Measurements from ENCODE around the gene HSBP1. TPM values are rescaled to one million over a fixed set of nuclear protein-coding genes. Genes with fewer than 3 reads are reported as not detected.
A peak's percentile ranks its signal among the peaks of the same experiment; 100 is the strongest.

HSBP1 gene
- total RNA-seq, 1 experiment from 2014 or later: 167 TPM

DNA sequence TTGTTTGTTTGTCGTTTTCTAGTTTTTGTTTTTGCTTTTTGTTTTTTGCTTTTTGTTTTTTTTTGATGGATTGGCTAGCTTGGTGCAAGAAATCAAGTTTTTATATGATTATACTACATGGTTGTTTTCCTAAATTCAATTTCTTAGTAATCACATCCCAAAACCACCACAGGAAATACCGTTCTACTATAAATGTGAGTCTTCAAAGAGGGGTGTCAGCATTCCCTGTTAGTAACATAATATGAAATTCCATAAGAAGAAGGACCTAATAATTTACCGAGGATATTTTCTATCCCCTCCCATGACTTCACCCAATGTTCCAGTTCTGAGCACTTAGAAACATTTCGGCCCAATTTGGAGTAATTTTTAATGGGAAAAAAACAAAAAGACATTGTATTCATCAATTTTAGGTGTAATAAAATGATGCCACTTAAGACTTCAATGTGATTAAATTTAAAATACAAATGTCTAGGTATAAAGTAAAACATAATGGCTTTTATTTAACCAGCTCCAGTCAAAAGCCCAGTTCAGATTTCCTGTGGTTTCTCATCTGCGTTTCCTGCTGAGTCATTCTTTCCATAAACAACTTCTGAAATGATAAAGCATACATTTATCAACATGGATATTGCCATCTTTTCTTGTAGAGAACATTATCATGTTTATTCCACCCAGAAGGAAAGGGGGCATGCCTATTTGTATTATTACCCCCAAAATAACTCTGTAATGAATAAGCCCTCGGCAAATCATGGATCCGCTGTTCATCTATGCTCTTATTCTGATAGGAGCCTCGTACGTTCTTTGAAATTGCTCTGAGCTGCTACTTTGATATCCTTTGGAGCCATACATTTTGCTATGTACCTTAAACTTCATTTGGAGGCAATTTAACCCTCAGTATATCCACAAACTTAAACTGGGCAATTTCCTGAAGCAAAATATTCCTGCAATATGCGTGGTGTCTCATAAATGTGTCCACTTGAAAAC lies 28.1 kb downstream of the HSBP1 start:
- peak; percentile 63 for DNase-seq

DNA sequence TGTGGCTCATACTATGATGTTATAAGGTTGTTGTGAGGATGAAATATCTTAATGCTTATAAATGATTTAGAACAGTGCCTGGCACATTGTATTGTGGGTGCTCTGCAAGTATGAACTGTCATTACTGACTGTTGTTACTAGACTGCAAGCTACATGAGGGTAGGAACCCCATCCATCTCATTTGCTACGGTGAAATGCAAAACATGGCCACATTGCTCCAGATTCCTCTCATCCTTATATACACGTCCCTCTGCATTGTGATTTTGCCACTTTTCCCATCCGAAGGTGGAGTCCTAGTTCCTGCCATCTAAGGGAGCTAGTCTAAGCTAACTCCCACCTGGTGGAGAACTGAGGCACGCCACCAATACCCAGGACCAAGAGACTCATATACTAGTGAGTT lies 29.8 kb downstream of the HSBP1 start:
- Histone ChIP-seq H3F3A (ENCODE audit: low read length, unreplicated experiment) (no peaks in the 10 kb centered on the region), H3K27me3 (ENCODE audit: low read length) (peaks cover 46% of the 10 kb centered on the region), H3K9me2 (replicated peaks; ENCODE audit: low read length) (no peaks in the 10 kb centered on the region), H4K20me1 (ENCODE audit: low read length) (no peaks in the 10 kb centered on the region), H3K36me3 (ENCODE audit: low read depth, low read length) (no peaks in the 10 kb centered on the region), H3K79me2 (ENCODE audit: low read length) (no peaks in the 10 kb centered on the region), H3K4me3 (ENCODE audit: low read length) (no peak overlapping the region), H3K4me2 (ENCODE audit: low read length) (no peak overlapping the region), H3K27ac (ENCODE audit: low read length) (no peak overlapping the region), H3K9ac (ENCODE audit: low read length) (no peak overlapping the region), H3K4me1 (ENCODE audit: insufficient read depth, low read length) (peaks cover 8% of the 10 kb centered on the region; the same call in 1 of the 2 replicates), H2AFZ (ENCODE audit: low read length) (no peak overlapping the region), H3K9me3 (ENCODE audit: low read length) (no peaks in the 10 kb centered on the region)
- intact Hi-C loops (cut with micrococcal nuclease): no loop called here
- no TSS peak for BruUV-seq (replicated peaks)
- TF ChIP-seq, protein P1, sequence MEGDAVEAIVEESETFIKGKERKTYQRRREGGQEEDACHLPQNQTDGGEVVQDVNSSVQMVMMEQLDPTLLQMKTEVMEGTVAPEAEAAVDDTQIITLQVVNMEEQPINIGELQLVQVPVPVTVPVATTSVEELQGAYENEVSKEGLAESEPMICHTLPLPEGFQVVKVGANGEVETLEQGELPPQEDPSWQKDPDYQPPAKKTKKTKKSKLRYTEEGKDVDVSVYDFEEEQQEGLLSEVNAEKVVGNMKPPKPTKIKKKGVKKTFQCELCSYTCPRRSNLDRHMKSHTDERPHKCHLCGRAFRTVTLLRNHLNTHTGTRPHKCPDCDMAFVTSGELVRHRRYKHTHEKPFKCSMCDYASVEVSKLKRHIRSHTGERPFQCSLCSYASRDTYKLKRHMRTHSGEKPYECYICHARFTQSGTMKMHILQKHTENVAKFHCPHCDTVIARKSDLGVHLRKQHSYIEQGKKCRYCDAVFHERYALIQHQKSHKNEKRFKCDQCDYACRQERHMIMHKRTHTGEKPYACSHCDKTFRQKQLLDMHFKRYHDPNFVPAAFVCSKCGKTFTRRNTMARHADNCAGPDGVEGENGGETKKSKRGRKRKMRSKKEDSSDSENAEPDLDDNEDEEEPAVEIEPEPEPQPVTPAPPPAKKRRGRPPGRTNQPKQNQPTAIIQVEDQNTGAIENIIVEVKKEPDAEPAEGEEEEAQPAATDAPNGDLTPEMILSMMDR (conservative IDR thresholded peaks at IDR 0.05; ENCODE audit: low read depth, low read length): no peak
- no peak for TF ChIP-seq EZH2 (IDR thresholded peaks at IDR 0.05; ENCODE audit: low read length, unreplicated experiment)
- no peak for TF ChIP-seq EZH2phosphoT487 (IDR thresholded peaks at IDR 0.05; ENCODE audit: borderline replicate concordance, low read length)
- ChIA-PET CTCF (no interaction called here), POLR2A (ENCODE audit: unreplicated experiment) (no interaction called here)
- DNase-seq (no peak), ATAC-seq (no peak)

More for the DNA sequence above, 28.1 kb downstream of the HSBP1 start:
- H3K9me2 ChIP-seq (replicated peaks; ENCODE audit: low read length): no peaks in the 10 kb centered on the region
- H3K79me2 ChIP-seq (ENCODE audit: low read length): no peaks in the 10 kb centered on the region
- peak; percentile 43 for ATAC-seq
- no peaks in the 10 kb centered on the region for H3F3A ChIP-seq (ENCODE audit: low read length, unreplicated experiment)
- no peak overlapping the region for H3K4me2 ChIP-seq (ENCODE audit: low read length)
- no TSS peak for BruUV-seq (replicated peaks)
- H3K9ac ChIP-seq (ENCODE audit: low read length): no peak overlapping the region
- ChIA-PET POLR2A (ENCODE audit: unreplicated experiment) (no interaction called here), CTCF (no interaction called here)
- intact Hi-C loops (cut with micrococcal nuclease): no loop called here
- peaks cover 47% of the 10 kb centered on the region for H3K27me3 ChIP-seq (ENCODE audit: low read length)
- H3K36me3 ChIP-seq (ENCODE audit: low read depth, low read length): no peaks in the 10 kb centered on the region
- no peak overlapping the region for H3K4me3 ChIP-seq (ENCODE audit: low read length)
- peaks cover 8% of the 10 kb centered on the region; the same call in 1 of the 2 replicates for H3K4me1 ChIP-seq (ENCODE audit: insufficient read depth, low read length)
- no peaks in the 10 kb centered on the region for H4K20me1 ChIP-seq (ENCODE audit: low read length)
- no peaks in the 10 kb centered on the region for H3K9me3 ChIP-seq (ENCODE audit: low read length)
- TF ChIP-seq, protein P1 (conservative IDR thresholded peaks at IDR 0.05; ENCODE audit: low read depth, low read length): no peak
- TF ChIP-seq EZH2phosphoT487 (IDR thresholded peaks at IDR 0.05; ENCODE audit: borderline replicate concordance, low read length) (no peak), EZH2 (IDR thresholded peaks at IDR 0.05; ENCODE audit: low read length, unreplicated experiment) (no peak)
- no peak overlapping the region for H2AFZ ChIP-seq (ENCODE audit: low read length)
- H3K27ac ChIP-seq (ENCODE audit: low read length): no peak overlapping the region

DNA sequence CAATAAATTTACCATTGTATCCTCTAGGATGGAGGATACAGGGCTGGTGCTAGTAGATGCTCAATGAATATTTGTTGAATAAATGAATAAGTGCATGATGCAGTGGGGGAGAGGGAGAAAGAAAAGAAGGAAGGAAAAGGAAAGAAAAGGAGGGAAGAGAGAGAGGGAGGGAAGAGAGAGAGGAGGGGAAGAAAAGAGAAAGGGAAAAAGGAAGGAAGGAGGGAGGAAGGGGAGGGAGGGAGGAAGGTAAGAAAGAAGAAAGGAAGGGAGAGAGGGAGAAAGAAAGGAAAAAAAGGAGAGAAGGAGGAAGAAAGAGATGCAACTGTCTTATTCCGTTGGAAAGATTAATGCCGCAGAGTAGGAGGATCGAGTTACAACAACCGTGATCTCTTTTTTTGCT lies 30.4 kb downstream of the HSBP1 start:
- no peak overlapping the region for H3K4me2 ChIP-seq (ENCODE audit: low read length)
- H3K9me2 ChIP-seq (replicated peaks; ENCODE audit: low read length): no peaks in the 10 kb centered on the region
- H2AFZ ChIP-seq (ENCODE audit: low read length): no peak overlapping the region
- ATAC-seq (no peak), DNase-seq (no peak)
- POLR2A ChIA-PET (ENCODE audit: unreplicated experiment): no interaction called here
- TF ChIP-seq EZH2 (IDR thresholded peaks at IDR 0.05; ENCODE audit: low read length, unreplicated experiment): no peak
- TF ChIP-seq, protein P1 (conservative IDR thresholded peaks at IDR 0.05; ENCODE audit: low read depth, low read length): no peak
- no peak for TF ChIP-seq EZH2phosphoT487 (IDR thresholded peaks at IDR 0.05; ENCODE audit: borderline replicate concordance, low read length)
- H3K36me3 ChIP-seq (ENCODE audit: low read depth, low read length): no peaks in the 10 kb centered on the region
- H3K9me3 ChIP-seq (ENCODE audit: low read length): no peaks in the 10 kb centered on the region
- peaks cover 51% of the 10 kb centered on the region for H3K27me3 ChIP-seq (ENCODE audit: low read length)
- intact Hi-C loops (cut with micrococcal nuclease): no loop called here
- H3K9ac ChIP-seq (ENCODE audit: low read length): no peak overlapping the region
- peaks cover 8% of the 10 kb centered on the region; the same call in 1 of the 2 replicates for H3K4me1 ChIP-seq (ENCODE audit: insufficient read depth, low read length)
- H3K79me2 ChIP-seq (ENCODE audit: low read length): no peaks in the 10 kb centered on the region
- no peaks in the 10 kb centered on the region for H3F3A ChIP-seq (ENCODE audit: low read length, unreplicated experiment)
- H3K27ac ChIP-seq (ENCODE audit: low read length): no peak overlapping the region
- H3K4me3 ChIP-seq (ENCODE audit: low read length): no peak overlapping the region
- H4K20me1 ChIP-seq (ENCODE audit: low read length): no peaks in the 10 kb centered on the region
- CTCF ChIA-PET: no interaction called here
- no TSS peak for BruUV-seq (replicated peaks)

Measured in PC-3 (cell line).